GM12873 (cell line): ENCODE data around the gene NEK6.
A peak's percentile ranks its signal among the peaks of the same experiment; 100 is the strongest.

Experiments
- TF ChIP-seq, protein P1 (sequence below): IDR thresholded peaks from 2 replicates; pipeline ENCODE4 v1.5.1; 2012; ENCODE audit warnings: low read depth, mild to moderate bottlenecking, moderate library complexity, low read length, control low read depth; ENCODE audit not compliant: insufficient read depth; ENCODE audit errors: missing control alignments

NEK6 gene

DNA sequence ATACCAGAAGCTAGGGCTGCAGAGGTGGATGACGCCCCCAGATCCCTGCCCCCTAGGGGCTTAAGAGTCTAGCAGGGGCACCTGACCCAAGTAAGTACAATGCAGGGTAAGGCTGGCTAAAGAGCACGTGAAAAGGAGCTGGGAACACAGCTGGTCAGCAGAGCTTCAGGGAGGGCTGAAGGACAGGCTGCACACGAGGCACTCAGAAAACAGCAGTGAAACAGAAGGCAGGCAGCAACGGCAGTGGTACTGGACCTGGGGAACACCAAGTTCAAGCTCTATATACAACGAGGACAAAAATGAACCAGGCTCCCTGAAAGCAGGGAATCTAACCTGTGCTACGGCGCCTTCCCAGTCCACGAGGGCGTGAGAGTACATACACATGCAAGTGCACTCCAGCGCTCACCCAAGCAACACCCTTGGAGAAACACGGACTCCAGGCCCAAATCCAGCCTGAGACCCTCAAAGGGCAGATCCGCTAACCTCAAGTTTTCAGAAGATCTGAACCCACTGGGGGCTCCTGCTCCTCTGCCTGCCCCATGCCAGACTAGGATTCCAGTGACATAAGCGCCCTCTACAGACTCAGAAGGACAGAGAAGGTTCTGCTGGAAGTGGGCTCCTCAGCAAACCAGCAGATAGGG, 100.1 kb downstream of the NEK6 start:
- TF ChIP-seq, protein P1, sequence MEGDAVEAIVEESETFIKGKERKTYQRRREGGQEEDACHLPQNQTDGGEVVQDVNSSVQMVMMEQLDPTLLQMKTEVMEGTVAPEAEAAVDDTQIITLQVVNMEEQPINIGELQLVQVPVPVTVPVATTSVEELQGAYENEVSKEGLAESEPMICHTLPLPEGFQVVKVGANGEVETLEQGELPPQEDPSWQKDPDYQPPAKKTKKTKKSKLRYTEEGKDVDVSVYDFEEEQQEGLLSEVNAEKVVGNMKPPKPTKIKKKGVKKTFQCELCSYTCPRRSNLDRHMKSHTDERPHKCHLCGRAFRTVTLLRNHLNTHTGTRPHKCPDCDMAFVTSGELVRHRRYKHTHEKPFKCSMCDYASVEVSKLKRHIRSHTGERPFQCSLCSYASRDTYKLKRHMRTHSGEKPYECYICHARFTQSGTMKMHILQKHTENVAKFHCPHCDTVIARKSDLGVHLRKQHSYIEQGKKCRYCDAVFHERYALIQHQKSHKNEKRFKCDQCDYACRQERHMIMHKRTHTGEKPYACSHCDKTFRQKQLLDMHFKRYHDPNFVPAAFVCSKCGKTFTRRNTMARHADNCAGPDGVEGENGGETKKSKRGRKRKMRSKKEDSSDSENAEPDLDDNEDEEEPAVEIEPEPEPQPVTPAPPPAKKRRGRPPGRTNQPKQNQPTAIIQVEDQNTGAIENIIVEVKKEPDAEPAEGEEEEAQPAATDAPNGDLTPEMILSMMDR = peak; percentile 35

DNA sequence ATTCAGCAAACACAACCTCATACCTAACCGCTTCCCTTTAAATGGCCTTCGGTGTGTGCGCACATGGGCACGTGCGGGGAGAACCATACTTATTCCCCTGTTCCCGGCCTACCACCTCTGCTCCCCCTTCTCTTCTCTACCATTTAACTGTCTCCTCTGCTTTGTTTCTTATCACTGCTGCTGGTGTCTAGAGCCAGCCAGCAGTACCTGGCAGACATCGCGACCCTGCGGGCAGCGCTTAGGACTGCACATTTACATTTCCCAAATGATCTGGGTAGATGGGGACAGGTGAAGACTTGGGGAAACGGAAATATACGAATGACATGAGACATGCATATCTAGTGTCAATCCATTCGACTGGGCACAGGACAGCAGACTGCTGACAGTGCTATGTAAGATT, 100.9 kb downstream of the NEK6 start:
- TF ChIP-seq, protein P1 = no peak

DNA sequence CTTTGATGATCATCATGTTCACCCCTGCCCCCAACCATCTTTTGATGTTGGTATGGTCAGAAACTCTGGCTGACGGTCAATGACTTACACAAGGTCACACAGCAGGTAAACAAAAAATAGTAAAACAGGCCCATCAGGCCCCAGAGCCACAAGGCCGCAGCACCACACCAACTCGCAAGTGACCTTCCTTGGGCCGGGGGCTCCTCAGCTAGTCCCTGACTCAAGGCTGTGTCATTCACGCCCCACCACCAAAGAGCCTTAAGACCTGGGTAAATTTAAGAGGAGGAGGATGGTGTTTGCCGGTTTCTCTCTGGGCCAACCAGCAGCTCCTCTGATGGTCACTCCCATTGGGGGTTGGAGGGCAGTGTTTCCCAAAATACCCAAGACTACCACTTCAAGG, 101.7 kb downstream of the NEK6 start:
- TF ChIP-seq, protein P1 = no peak

GRCh38 chr9:124359855-124360678, 102.3 kb downstream of the NEK6 start:
- TF ChIP-seq, protein P1 = no peak

DNA sequence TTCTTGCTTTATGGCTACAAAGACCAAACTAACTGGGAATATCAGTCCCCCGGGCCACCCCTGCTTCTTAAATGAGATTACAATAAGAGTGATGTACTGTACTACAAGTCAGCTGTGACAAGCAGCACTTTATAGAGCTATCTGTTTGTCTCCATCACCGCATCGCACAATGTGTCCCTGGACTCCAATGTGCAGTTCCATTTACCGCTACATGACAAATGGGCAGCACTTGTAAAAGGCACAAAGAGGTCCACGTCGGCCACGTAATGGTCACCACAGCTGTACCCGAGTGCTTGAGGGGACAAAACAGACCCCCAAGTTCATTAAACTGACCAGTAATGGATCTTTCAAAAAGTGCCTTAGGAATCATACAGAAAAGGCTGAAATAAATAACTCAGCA, 103.4 kb downstream of the NEK6 start:
- TF ChIP-seq, protein P1 = no peak

- TF ChIP-seq, protein P1 = no peak
Measured at GRCh38 chr9:124363326-124364096, 105.8 kb downstream of the NEK6 start.

GRCh38 chr9:124364141-124364540, 106.4 kb downstream of the NEK6 start:
- TF ChIP-seq, protein P1 = no peak
